OCI-LY7 (cell line): ENCODE data around the gene ANKS4B.

Experiments
- EZH2phosphoT487 ChIP-seq: fragments of 200-600 bp; sonication (generic); IDR thresholded peaks from 2 replicates; pipeline ENCODE4 v1.6.1; 2018; ENCODE audit warnings: low read depth, borderline replicate concordance, mild to moderate bottlenecking, mixed run types, antibody characterized with exemption, low read length, moderate library complexity, mixed read lengths
- TF ChIP-seq, protein P1 (sequence below): fragments of 200-600 bp; sonication (generic); conservative IDR thresholded peaks from 2 replicates; pipeline ENCODE4 v1.5.1; 2014; ENCODE audit warnings: mild to moderate bottlenecking, antibody characterized with exemption, low read length, moderate library complexity, mixed read lengths

DNA sequence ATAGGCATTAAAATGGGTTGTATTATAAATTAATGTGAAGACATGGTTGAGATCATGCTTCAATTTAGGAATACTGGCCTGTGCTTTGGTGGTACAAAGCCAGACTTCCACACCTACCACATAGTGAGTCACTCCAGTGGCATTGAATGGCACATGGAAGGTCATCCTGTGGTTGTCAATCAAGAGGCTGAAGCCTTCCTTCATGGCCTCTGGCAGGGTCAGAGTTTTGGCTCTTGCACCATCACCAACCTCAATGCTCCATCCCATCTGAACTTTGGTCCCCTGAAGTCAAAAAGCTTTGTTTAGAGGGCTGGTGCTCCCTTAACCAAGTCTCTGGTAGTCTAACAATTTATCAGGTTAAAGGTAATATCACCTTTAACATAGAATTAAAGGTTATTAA lies 28.2 kb upstream of the ANKS4B start:
- TF ChIP-seq, protein P1, sequence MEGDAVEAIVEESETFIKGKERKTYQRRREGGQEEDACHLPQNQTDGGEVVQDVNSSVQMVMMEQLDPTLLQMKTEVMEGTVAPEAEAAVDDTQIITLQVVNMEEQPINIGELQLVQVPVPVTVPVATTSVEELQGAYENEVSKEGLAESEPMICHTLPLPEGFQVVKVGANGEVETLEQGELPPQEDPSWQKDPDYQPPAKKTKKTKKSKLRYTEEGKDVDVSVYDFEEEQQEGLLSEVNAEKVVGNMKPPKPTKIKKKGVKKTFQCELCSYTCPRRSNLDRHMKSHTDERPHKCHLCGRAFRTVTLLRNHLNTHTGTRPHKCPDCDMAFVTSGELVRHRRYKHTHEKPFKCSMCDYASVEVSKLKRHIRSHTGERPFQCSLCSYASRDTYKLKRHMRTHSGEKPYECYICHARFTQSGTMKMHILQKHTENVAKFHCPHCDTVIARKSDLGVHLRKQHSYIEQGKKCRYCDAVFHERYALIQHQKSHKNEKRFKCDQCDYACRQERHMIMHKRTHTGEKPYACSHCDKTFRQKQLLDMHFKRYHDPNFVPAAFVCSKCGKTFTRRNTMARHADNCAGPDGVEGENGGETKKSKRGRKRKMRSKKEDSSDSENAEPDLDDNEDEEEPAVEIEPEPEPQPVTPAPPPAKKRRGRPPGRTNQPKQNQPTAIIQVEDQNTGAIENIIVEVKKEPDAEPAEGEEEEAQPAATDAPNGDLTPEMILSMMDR: no peak
- no peak for TF ChIP-seq EZH2phosphoT487
